HK-2 (cell line): ENCODE results near the gene SLC6A19.
A peak's percentile ranks its signal among the peaks of the same experiment; 100 is the strongest.

ENCODE experiments used
- DNase-seq: peaks from one replicate; pipeline ENCODE4 v3.0.0-alpha.2; 2018; ENCODE audit not compliant: unreplicated experiment

SLC6A19 gene

DNA sequence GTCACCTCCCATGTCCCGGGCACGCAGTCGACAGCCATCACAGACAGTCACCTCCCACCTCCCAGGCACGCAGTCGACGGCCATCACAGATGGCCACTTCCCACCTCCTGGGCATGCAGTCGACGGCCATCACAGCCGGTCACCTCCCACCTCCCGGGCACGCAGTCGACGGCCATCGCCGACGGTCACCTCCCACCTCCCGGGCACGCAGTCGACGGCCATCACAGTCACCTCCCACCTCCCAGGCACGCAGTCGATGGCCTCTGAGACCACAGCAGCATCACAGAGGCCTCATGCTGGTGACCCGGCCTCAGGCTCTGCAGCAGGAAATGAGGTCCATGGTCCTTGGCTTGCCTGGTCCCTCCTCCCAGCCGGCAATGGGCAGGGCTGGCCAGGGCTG lies 5.5 kb upstream of the SLC6A19 start:
- DNase-seq = no peak

DNA sequence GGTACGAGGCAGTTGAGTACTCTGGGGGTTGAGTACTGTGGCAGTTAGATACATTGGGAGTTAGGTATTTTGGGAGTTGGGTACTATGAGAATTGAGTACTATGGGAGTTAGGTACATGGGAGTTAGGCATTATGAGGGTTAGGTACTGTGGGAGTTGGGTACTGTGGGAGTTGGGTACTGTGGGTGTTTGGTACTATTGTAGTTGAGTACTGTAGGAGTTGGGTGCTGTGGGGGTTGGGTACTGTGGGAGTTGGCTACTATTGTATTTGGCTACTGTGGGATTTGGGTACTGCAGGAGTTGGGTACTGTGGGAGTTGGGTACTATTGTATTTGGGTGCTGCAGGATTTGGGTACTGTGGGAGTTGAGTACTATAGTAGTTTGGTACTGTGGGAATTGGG lies 4.8 kb upstream of the SLC6A19 start:
- DNase-seq = no peak

DNA sequence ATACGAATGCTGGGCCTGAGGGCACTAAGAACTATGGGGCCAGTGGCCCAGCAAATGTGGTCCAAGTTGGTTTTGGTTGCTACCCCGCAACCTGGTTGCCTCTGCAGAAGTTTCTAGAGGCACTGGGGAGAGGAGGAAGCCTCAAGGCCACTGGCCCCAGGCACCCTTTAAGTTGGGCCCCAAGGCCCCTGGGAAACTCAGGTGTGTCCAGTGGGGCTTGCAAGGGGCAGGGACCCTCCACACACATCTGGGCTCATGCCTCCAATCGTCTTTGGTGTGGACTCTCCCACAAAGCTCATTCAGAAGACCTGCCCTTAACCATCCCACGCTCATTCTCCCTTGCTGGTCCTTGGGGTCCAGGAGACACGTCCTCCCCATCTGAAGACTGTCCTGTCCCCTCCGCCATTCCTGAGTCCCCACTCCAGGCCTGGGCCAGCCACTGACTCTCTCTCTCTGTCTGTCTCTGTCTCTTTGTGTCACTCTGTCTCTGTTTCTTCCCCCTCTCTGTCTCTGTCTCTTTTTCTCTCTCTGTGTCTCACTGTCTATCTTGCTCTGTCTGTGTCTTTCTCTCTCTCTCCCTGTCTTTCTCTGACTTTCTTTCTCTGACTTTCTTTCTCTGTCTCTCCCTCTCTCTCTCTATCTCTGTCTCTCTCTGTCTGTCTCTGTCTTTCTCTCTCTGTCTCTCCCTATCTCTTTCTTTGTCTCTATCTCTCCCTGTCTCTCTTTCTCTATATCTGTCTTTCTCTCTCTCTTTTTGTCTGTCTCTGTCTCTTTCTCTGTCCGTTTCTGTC lies 3.3 kb upstream of the SLC6A19 start:
- DNase-seq = no peak

DNA sequence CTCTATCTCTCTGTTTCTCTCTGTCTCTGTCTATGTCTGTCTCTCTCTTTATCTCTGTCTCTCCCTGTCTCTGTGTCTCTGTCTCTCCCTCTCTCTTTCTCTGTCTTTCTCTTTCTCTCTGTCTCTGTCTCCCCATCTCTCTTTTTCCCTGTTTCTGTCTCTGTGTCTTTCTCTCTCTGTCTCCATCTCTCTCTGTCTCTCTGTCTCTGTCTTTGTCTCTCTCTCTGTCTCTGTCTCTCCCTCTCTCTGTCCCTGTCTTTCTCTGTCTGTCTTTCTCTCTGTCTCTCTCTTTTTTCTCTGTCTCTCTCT lies 2.1 kb upstream of the SLC6A19 start:
- DNase-seq = no peak

DNA sequence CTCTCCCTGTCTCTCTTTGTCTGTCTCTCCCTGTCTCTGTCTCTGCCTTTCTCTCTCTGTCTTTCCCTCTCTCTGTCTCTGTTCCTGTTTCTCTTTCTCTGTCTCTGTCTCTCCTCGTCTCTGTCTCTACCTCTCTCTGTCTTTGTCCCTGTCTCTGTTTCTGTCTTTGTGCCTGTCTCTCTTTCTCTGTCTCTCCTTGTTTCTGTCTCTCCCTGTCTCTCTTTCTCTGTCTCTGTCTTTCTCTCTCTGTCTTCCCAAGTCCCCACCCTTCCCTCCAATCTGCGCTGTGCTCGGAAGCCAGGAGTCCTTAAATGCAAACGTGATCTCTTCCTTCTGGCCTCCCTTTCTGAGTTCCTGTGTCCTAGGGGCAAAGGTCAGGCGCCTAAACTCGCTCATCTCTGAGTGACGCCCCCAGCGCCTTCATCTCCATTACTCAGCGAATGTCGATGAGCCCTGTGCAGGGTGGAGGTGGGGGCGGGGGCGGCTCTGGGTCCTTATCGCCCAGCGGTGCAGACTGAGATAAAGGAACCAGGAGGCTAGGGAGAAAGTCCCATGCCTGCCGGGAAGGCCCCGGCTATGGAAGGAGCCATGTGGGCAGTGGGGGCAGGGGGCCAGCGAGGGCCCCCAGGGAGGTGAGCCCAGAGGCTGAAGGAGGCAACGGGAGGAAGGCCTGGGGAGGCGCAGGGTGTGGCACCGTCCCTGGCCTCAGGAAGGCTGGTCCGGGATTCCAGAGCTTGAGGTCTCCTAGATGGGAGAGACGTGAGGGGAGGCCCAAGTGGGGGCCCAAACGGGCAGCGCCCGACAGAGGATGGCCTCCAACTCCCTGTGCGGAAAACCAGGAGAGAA lies 1.5 kb upstream of the SLC6A19 start:
- no peak for DNase-seq

DNA sequence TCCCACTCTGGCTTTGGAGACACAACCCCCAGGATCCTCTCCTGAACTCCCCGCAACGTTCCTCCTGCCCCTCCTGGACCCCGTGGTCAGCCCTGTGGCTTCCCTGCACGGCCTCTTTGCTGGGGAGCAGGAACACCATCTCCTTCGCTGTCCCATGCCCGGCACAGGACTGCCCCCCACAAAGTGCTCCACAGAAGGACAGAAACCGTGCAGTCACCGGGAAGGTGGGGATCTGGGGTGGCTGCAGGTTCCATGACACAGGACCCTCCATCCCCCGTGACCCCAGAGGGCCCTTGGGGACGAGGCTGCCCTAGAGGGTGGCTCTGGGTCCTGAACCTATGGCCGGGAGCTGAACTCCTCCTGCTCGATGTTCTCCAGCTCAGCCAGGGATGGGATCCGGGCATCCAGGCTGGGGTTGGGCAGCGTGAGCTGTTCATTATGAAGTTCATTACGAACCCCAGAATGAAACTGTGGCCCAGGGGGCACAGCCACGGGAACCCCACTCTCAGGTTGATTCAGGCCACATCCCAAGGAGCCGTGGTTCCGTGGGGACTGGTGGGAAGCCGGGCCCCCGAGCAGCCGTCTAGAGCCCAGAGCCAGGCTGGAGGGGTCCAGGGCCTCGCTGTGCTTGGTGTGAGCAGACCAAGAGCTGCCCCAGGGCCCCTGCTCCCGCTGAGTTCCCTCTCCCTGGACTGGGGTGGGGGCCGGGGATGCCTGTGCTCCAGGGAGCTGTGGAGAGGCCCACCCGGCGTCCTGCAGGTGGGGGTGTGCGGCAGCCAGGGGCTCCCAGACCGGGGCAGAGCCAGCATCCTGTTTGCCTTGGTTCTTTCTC lies 684 bp upstream of the SLC6A19 start:
- DNase-seq = no peak

DNA sequence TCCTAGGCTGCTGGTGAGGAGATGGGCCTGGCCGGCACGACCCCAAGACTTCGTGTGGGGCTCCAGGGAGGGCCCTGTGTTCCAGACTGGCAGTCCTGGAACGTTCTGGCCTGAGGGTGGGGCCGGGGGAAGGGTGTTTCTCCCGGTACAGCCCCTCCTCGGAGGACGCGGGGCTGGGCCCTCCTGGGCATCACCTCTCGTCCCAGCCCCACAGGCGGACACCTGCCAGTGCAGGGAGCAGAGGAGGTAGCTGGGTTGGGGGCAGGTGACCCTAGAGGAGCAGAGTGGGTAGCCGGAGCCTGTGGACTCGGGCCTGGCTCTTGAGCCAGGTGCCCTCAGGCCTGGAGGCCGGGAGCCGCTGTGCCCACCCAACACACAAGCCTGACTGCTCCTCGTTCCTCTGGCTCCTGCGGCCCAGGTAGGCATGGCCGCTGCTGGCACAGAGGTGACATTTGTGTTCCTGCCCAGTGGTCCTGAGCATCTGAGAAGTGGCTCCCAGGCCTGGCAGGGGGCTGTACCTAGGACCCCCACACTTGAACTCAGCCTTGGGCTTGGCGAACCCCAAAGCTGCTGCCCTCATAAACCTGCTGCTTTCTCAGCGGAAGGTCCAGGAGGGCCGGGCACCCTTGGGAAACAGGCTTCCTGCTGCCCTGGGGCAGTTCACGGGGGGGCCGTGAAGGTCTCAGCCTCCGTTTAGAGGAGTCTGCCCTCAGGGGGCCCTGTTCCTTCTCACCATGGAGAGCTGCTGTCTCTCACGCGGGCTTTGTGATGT lies 817 bp downstream of the SLC6A19 start:
- no peak for DNase-seq

DNA sequence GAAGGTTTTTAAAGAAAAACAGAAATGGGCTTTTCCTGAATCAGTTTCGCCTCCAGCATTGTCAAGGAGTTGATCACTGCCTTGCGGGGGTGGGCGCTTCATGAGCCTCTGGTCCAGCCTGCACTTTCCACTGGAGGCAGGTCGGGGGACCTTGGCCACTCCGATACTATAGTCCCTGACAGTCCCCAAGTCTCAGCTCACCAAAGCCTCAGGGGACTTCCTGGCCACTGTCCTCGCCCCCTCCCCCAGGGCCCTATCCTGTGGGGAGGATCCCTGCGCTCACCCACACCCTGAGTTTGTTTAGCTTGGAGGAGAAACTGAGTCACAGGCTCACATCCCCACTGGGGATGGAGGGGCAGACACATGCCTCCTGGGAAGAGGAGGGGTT lies 1.4 kb downstream of the SLC6A19 start:
- no peak for DNase-seq

DNA sequence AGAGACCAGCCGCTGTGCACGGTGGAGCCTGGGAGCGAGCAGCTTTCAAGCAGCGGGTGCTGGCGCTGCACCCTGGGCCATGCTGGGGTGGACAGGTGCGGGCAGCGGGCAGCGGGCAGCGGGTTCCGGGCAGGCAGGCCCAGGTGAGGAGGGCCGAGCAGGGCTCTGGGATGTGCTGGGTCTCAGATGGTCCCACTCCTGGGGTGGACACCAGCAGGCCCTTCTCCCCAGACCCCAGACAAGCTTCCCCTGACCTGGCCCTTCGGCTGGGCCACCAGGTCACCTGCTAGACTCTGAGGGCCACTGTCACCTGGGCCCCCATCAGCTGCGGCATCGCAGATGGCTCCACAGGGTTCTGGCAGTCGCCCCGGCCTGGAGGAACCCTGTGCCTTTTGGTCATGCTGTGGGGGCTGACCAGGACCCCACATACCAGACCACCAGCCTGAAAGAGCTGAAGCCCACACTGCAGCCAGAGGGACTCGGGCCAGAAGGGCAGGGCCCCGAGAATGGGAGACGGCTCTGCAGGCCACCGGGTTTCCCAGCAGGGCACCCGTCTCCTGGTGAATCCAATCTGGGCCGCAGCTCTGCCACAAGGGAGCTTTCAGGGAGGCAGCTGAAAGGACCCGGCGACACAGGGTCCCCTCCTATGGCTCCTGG lies 2.0 kb downstream of the SLC6A19 start:
- DNase-seq = no peak

DNA sequence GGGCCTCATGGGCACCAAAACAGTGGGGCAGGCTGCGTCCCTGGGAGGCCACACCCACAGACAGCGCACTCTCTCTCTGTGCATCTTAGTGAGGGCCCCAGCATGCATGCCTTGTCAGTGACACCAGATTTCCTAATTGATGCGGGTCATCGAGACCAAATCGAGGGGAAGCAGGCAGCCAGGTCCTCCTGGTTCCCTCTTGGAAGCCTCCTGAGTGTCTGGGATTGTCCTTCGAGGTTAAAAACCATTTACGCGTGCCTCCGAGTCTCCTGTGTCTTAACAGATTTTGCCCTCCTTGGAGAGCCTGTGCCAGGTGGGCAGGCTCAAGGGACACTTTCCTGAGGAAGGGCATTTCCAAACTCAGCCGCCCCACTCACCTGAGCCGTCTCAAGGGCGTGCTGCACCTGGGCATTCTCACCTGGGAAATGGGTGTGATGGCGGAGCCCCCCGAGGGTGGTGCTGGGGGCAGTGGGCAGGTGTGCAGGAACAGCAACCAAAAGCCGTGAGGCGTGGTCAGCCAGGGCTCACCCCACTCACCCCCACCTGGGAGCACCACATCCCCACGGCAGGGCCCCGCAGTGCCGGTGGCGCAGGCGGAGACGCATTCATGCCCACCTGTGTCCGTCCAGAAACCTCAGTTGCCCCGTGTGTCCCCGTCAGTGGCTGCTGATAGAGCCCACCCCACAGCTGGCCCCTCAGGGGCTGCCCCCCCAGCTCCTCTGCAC lies 2.7 kb downstream of the SLC6A19 start:
- DNase-seq = no peak

DNA sequence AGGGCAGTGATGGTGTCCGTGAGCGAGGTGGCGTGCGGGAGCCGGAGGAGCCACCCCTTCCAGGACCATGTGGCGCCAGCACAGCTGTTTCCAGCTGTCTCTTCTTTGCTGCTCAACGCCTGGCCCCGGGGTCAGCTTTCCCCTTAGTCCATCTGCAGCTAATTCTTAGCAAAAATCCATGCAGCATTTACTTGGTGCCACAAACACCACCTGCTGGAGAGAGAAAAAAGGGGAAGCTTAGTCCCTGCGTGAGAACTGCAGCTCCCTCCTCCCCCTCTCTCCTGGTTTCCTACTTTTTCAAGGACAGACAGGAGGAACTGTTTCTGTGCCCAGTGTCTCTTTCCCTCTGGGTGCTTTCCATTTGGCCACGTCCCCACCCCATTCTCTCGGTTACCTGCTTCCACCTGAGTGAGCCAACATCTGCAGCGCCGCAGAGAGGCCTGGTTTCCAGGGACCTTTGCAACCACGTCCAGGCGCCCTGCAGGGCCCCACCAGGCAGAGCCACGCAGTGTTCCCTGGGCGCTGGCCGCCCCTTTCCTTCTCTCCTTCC lies 3.4 kb downstream of the SLC6A19 start:
- no peak for DNase-seq

DNA sequence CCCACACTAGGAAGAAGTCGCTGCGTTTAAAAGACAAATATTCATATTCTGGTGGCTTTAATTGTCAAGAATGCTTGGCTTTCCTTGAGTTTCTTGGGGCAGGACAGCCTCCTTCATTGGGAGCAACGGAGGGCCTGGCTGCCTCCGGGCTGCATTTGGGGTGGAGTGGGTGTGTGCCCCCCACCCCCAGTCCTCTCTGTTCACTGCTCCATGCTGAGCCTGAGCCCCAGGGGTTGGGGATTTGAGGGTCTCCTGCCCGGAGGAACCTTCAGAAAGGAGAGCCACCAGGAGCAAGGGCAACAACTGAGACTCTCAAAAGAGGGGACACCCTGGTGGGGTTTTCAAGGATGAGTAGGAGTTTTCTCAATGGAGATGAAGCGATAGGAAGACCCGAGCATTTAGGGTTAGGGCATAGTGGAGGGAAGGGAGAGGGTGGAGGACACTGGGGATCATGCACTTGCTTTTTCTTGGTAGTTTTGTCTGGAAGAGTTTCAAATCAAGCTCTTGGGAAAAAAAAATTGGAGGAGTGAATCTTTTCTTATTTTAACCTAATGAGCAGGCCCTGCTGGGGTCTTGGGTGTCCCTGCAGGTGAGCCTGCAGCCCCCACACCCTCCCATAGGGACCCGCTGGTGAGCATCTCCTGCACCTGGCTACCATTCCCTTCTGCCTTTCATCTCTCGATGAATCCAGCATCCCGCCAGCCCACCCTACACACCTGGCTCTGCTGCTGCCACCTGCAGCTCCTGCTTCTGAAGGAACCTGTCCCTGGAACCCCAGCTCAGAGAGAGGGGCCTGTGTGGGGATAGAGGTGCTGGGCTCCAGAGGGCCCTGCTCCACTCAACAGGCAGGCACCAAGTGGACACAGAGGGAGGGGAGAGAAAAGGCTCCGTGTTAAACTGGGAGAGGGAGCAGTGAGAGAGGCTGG lies 4.1 kb downstream of the SLC6A19 start:
- DNase-seq = no peak

DNA sequence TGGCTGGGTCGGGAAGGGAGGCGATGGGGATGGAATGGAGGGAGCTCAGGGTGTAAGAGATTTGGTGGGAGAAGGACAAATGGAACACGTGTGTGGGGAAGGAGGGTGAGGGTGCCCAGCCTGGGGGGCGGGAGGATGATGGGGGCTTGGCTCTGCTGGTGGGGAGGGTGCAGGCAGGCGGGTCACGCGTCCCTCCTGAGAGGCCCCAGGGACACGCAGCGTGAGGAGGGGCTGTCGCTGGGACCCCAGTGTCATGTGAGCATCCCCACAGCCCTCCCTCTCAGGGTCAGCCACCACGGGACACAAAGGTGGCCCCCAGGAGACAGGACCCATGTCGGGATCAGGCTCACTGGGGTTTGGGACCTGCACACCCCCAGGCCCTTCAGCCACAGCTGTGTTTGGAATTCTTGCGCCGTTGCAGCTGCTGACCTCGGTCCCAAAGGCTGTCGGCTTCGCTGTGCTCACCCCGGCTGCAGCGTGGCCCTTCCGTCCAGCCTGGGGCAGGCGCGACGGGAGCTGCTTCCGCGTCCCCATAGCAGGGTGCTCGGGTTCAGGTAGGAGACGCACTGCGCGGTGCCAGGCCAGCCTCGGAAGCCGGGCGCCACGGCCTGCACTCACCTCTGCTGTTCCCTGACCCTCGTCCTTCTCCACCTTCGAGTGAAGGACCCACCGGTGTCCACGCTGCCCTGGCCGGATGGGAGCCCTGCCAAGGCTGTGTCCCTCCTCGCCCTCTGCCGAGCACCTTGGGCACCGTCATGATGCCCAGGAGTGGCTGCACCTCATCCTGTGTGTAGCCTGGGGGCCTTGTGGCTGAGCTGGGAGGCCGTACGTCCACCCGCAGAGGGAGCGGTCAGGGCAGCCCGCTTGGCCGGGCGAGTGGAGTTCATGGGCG lies 5.4 kb downstream of the SLC6A19 start:
- DNase-seq = no peak

DNA sequence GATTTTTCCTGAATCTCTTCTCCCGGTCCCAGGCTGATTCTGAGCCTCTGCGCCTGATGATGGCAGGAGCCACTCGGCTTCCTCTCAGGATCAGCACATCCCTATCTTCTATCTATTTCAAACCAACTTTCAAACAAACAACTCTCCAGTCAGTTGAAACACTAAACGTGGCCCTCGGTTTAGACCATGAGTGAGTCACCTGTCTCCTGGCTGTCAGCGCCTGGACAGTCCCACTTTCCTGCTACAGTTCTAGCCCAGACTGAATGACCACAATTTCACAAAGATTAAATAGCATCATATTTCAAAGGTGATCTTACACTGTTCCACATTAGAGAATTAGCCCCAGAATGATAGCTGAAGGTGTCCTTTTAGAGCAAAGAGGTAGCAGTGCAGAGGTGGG lies 6.2 kb downstream of the SLC6A19 start:
- no peak for DNase-seq

DNA sequence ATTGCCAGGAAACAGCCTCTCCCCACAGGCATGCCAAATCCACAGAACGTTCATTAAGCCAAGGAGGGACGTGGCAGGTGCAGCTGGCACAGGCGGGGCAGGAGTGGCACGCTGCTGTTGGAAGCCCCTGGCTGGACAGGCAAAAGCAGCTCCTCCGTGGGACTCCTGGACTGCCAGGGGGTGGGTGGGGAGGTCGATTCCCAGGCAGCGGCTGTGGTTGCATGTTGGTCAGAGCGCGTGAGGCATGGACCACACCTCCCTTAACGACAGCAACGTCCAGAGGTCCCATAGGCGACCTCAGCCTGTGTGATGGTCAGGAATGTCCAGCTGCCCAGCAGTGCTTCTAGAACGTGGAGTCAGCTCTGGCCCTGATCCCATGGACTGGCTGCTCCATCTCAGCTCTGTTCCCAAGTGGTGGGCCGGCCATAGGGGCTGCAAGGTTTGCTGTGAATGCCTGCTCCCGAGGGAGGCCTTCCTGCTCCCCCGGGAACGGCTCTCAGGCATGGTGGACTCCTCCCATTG lies 6.9 kb downstream of the SLC6A19 start:
- no peak for DNase-seq

DNA sequence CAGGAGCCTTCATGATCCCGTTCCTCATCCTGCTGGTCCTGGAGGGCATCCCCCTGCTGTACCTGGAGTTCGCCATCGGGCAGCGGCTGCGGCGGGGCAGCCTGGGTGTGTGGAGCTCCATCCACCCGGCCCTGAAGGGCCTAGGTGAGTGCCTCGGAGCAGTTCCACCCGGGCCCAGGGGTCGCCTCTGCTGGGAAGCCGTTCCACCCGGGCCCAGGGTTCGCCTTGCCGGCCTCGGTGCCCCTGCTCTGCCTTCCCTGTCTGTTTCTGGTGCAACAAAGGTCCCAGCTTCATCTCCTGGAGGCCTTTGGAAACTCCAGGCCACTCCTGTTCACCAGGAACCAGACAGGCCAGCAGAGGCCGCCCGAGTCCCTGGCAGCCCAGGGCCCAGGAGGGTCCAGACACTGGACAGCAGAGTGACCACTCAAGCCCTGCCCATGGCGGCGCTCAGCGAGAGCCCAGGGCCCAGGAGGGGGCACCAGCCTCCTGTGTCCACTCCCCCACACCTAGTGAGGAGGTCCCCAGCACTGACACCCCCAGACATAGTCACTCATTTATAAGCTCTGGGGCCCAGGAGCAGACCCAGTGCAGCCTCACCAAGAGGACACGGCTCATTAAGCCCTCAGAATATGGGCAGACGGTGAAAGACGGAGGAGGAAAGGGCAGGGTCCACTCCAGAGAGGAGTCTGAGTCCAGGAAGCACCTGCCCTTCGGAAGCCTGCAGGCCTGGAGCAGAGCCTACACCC lies 7.5 kb downstream of the SLC6A19 start:
- DNase-seq = peak; percentile 54

DNA sequence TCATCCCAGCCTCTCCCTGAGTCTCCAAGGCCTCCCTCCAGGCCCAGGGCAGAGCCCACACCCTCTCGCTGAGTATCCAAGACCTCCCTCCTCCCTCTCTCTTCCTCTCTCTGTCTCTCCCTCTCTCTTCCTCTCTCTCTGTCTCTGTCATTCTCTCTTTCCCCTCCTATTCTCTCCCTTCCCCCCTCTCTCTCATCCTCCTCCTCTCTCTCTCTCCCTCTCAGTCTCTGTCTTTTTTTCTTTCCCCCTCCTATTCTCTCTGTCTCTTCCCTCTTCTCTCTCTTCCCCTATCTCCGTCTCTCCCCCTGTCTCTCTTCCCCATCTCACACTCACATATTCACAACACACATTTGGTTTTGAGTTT lies 8.1 kb downstream of the SLC6A19 start:
- DNase-seq = no peak
